Right lobe of liver (tissue), 6 donors: ENCODE measurements around the gene PELI2. TPM values are rescaled to one million over a fixed set of nuclear protein-coding genes. Genes with fewer than 3 reads are reported as not detected.
A peak's percentile ranks its signal among the peaks of the same experiment; 100 is the strongest.

Experiments
- ATAC-seq, 4 donors: fragments of 200-7000 bp; cut with Tn5 transposase; one replicate each; pipeline ENCODE4 v1.9.1; 2020; ENCODE audit warnings: mild to moderate bottlenecking in 4 of 4, moderate library complexity in 4 of 4
- DNase-seq, 3 donors: peaks; one replicate each; pipeline ENCODE4 v3.0.0-alpha.2; 2020
- H3K27ac ChIP-seq, 3 donors: fragments of 200-600 bp; one replicate each; pipeline ENCODE4 v1.8.0; 2022
- H3K27me3 ChIP-seq, 2 donors: fragments of 200-600 bp; one replicate each; pipeline ENCODE4 v1.8.0; 2022
- H3K36me3 ChIP-seq, 4 donors: fragments of 200-600 bp; sonication (generic) in 1 of 4; one replicate each; pipeline versions ENCODE4 v1.5.1 to v1.8.0; 2017 to 2022; ENCODE audit warnings: control low read depth in 1 of 4
- H3K4me1 ChIP-seq, 4 donors: fragments of 200-600 bp; sonication (generic) in 1 of 4; one replicate each; pipeline versions ENCODE4 v1.5.1 to v1.8.0; 2017 to 2022; ENCODE audit warnings: control low read depth in 1 of 4
- H3K4me3 ChIP-seq, 3 donors: fragments of 200-600 bp; one replicate each; pipeline ENCODE4 v1.8.0; 2022
- H3K9me3 ChIP-seq, 4 donors: fragments of 200-600 bp; sonication (generic) in 1 of 4; one replicate each; pipeline versions ENCODE4 v1.5.1 to v1.8.0; 2017 to 2022; ENCODE audit warnings: control low read depth in 1 of 4
- POLR2A ChIP-seq: fragments of 450-650 bp; IDR thresholded peaks from one replicate; pipeline ENCODE4 v1.6.1; 2017; ENCODE audit warnings: antibody characterized with exemption, mild to moderate bottlenecking
- WGBS: methylation state at CpG from one replicate; pipeline ENCODE4 v1.1.6; 2018; ENCODE audit warnings: low coverage, low lambda C conversion rate; ENCODE audit not compliant: insufficient coverage; ENCODE audit errors: missing lambda C conversion rate; 5-methylcytosine and 5-hydroxymethylcytosine counted together
- intact Hi-C, 2 donors: fragments of 100-400 bp; cut with DNase I; formaldehyde crosslinking; loops; one replicate each; pipeline versions ENCODE4 v1.11.2 to v1.14.1; 2022
- total RNA-seq, 6 experiments: library from RNA; depleted of rRNA in 2 of 6; stranded (reverse); fragments of >200 nt in 2 of 6; fragmentation: NEBNext Ultra II Directional in 3 of 6; extraction: Animal tissue kit (Norgen Biotek cat#: 25700) in 3 of 6; gene quantifications; one replicate each; pipeline versions ENCODE4 v1.1.0 to v1.2.4, GENCODE V29; 2016 to 2023
- TF ChIP-seq, protein P1 (sequence below), 4 donors: fragments of 200-600 bp in 3 of 4; fragments of 450-650 bp in 1 of 4; IDR thresholded peaks; one replicate each; pipeline versions ENCODE4 v1.5.1 to v1.8.0; 2016 to 2022; ENCODE audit warnings: antibody characterized with exemption in 4 of 4, mild to moderate bottlenecking in 2 of 4
- donor health status: DM: no; HTN: yes; CAD: no.
- donor health status: DM: no; HTN: no; CAD: no.
- donor health status: DM: no; HTN: no; CAD: no.
- donor health status: DM: no; HTN: yes; CAD: no.
- donor health status: DM: no; HTN: yes; CAD: no.

The PELI2 gene
- total RNA-seq, 6 experiments from 2014 or later, result 1.1 to 3.2 (median 1.9) TPM

GRCh38 chr14:56339855-56340701 lies 221.9 kb downstream of the PELI2 start:
- intact Hi-C loops, result no loop called here
- DNase-seq (peak; percentile 63 to 74 (median 72)), ATAC-seq (peak; percentile 89 to 96 (median 93))
- H3K27ac ChIP-seq, result no peak overlapping the region
- TF ChIP-seq, protein P1, sequence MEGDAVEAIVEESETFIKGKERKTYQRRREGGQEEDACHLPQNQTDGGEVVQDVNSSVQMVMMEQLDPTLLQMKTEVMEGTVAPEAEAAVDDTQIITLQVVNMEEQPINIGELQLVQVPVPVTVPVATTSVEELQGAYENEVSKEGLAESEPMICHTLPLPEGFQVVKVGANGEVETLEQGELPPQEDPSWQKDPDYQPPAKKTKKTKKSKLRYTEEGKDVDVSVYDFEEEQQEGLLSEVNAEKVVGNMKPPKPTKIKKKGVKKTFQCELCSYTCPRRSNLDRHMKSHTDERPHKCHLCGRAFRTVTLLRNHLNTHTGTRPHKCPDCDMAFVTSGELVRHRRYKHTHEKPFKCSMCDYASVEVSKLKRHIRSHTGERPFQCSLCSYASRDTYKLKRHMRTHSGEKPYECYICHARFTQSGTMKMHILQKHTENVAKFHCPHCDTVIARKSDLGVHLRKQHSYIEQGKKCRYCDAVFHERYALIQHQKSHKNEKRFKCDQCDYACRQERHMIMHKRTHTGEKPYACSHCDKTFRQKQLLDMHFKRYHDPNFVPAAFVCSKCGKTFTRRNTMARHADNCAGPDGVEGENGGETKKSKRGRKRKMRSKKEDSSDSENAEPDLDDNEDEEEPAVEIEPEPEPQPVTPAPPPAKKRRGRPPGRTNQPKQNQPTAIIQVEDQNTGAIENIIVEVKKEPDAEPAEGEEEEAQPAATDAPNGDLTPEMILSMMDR (IDR thresholded peaks at IDR 0.05), result peak; percentile 67 to 91 (median 84)
- no peak for TF ChIP-seq POLR2A
- H3K4me3 ChIP-seq, result no peak overlapping the region
- H3K9me3 ChIP-seq, result no peaks in the 10 kb centered on the region
- H3K36me3 ChIP-seq, result no peaks in the 10 kb centered on the region
- no peaks in the 10 kb centered on the region for H3K27me3 ChIP-seq
- peaks cover 0 to 6% (median 0%) of the 10 kb centered on the region in 4 donors for H3K4me1 ChIP-seq
- WGBS, result 15% methylated on average over 7 of the region's 9 CpGs

DNA sequence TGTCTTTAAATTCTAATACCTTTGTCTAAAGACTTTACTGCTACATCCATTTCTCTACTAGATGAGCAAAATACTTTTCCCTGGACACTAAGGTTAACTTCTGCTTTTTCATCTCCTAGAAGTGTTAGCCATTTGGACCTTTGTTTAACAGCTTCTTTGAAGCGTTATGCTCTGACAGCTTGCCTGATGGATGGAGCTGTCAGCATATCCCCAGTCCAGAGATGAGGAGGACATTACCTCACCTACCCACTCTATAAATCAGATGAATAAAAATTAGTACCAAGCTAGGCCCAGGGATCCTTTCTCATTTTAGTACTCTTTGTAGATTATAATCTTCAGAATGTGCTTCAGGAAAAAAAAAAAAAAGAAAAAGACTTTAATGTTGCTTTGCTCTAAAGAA lies 222.7 kb downstream of the PELI2 start:
- peaks cover 0 to 6% (median 0%) of the 10 kb centered on the region in 4 donors for H3K4me1 ChIP-seq
- ATAC-seq (no peak), DNase-seq (no peak)
- H3K27me3 ChIP-seq, result no peaks in the 10 kb centered on the region
- H3K27ac ChIP-seq, result no peak overlapping the region
- H3K36me3 ChIP-seq, result no peaks in the 10 kb centered on the region
- WGBS, result 47% methylated on average over 1 of the region's 1 CpG
- intact Hi-C loops, result no loop called here
- TF ChIP-seq POLR2A, result no peak
- no peaks in the 10 kb centered on the region for H3K9me3 ChIP-seq
- H3K4me3 ChIP-seq, result no peak overlapping the region

GRCh38 chr14:56341766-56342493 lies 223.7 kb downstream of the PELI2 start:
- ATAC-seq (peak in 2 of 4 donors; percentile 12 to 41), DNase-seq (no peak)
- Histone ChIP-seq H3K4me3 (no peak overlapping the region), H3K27me3 (no peaks in the 10 kb centered on the region), H3K27ac (peak overlapping the region; percentile 2 to 31 (median 23)), H3K9me3 (no peaks in the 10 kb centered on the region), H3K4me1 (peaks cover 0 to 6% (median 0%) of the 10 kb centered on the region in 4 donors), H3K36me3 (no peaks in the 10 kb centered on the region)
- intact Hi-C loops, result no loop called here
- TF ChIP-seq, protein P1 (IDR thresholded peaks at IDR 0.05), result no peak
- TF ChIP-seq POLR2A, result no peak
- WGBS, result 24% methylated on average over 7 of the region's 7 CpGs

GRCh38 chr14:56342494-56342942 lies 224.3 kb downstream of the PELI2 start:
- ATAC-seq, result peak; percentile 44 to 67 (median 58)
- H3K27ac ChIP-seq, result no peak overlapping the region

More at GRCh38 chr14:56342494-56342942, 224.3 kb downstream of the PELI2 start:
- WGBS, result 23% methylated on average over 5 of the region's 5 CpGs
- Histone ChIP-seq H3K27me3 (no peaks in the 10 kb centered on the region), H3K4me1 (peaks cover 0 to 6% (median 0%) of the 10 kb centered on the region in 4 donors), H3K9me3 (no peaks in the 10 kb centered on the region), H3K36me3 (no peaks in the 10 kb centered on the region), H3K4me3 (no peak overlapping the region)
- TF ChIP-seq, protein P1 (IDR thresholded peaks at IDR 0.05), result no peak
- no peak for TF ChIP-seq POLR2A
- intact Hi-C loops, result no loop called here
- no peak for DNase-seq
